Hepatocyte (in vitro differentiated cells): ENCODE results near the gene HGD.

Experiments used
- EZH2 ChIP-seq: fragments of 200-600 bp; sonication (generic); IDR thresholded peaks from 2 replicates; pipeline ENCODE4 v1.6.1; 2016; ENCODE audit warnings: antibody characterized with exemption, mild to moderate bottlenecking, borderline replicate concordance
- TF ChIP-seq, protein P1 (sequence below): fragments of 200-600 bp; sonication (generic); IDR thresholded peaks from 2 replicates; pipeline ENCODE4 v1.5.1; 2016; ENCODE audit warnings: antibody characterized with exemption, mild to moderate bottlenecking; ENCODE audit not compliant: poor library complexity

- TF ChIP-seq, protein P1, sequence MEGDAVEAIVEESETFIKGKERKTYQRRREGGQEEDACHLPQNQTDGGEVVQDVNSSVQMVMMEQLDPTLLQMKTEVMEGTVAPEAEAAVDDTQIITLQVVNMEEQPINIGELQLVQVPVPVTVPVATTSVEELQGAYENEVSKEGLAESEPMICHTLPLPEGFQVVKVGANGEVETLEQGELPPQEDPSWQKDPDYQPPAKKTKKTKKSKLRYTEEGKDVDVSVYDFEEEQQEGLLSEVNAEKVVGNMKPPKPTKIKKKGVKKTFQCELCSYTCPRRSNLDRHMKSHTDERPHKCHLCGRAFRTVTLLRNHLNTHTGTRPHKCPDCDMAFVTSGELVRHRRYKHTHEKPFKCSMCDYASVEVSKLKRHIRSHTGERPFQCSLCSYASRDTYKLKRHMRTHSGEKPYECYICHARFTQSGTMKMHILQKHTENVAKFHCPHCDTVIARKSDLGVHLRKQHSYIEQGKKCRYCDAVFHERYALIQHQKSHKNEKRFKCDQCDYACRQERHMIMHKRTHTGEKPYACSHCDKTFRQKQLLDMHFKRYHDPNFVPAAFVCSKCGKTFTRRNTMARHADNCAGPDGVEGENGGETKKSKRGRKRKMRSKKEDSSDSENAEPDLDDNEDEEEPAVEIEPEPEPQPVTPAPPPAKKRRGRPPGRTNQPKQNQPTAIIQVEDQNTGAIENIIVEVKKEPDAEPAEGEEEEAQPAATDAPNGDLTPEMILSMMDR = no peak
- TF ChIP-seq EZH2 = no peak
These were observed 40.3 kb downstream of the HGD start for GRCh38 chr3:120641696-120642246.
